GM18508 (cell line): ENCODE results near the gene ZBTB42.

Experiments used
- ATAC-seq: cut with Tn5 transposase; IDR thresholded peaks from one replicate; pipeline ENCODE4 v1.9.1; 2021; ENCODE audit warnings: moderate number of reproducible peaks; ENCODE audit not compliant: insufficient read depth, unreplicated experiment

ZBTB42 gene

GRCh38 chr14:104792945-104793702 lies 7.8 kb upstream of the ZBTB42 start:
- no peak for ATAC-seq

GRCh38 chr14:104793703-104793959 lies 7.3 kb upstream of the ZBTB42 start:
- ATAC-seq: no peak

- no peak for ATAC-seq
Measured at GRCh38 chr14:104794099-104794498, 6.8 kb upstream of the ZBTB42 start.

- no peak for ATAC-seq
Measured at GRCh38 chr14:104794631-104794992, 6.3 kb upstream of the ZBTB42 start.

- ATAC-seq: no peak
Measured at GRCh38 chr14:104794993-104795780, 5.7 kb upstream of the ZBTB42 start, which contains the start of gene AKT1. AKT1 (minus strand) TSS chr14:104795748; CDS start chr14:104792643, 3,105 bp downstream.

GRCh38 chr14:104795781-104796686 lies 4.9 kb upstream of the ZBTB42 start:
- ATAC-seq: no peak

GRCh38 chr14:104796687-104797081 lies 4.2 kb upstream of the ZBTB42 start:
- ATAC-seq: no peak

GRCh38 chr14:104797115-104798044 lies 3.5 kb upstream of the ZBTB42 start:
- no peak for ATAC-seq

GRCh38 chr14:104798300-104799243 lies 2.3 kb upstream of the ZBTB42 start:
- ATAC-seq: no peak

- ATAC-seq: no peak
Measured at GRCh38 chr14:104799244-104800014, 1.5 kb upstream of the ZBTB42 start.

GRCh38 chr14:104800015-104800770 lies 708 bp upstream of the ZBTB42 start:
- ATAC-seq: no peak

GRCh38 chr14:104801520-104802393 lies 856 bp downstream of the ZBTB42 start:
- ATAC-seq: no peak

- ATAC-seq: no peak
Measured at GRCh38 chr14:104802394-104803184, 1.7 kb downstream of the ZBTB42 start.

GRCh38 chr14:104803280-104803911 lies 2.5 kb downstream of the ZBTB42 start:
- ATAC-seq: no peak

GRCh38 chr14:104803912-104804410 lies 3.1 kb downstream of the ZBTB42 start:
- no peak for ATAC-seq
